ENCODE data around the gene FBXO9.

GRCh38 chr6:53056273-53056672 lies 8.9 kb upstream of the FBXO9 start:
- no peak for TF ChIP-seq POLR2A (IDR thresholded peaks at IDR 0.05)
- no peak for TF ChIP-seq CTCF (IDR thresholded peaks at IDR 0.05)
- no peak for TF ChIP-seq EP300 (IDR thresholded peaks at IDR 0.05)

All from tibial nerve (tissue), 4 donors.